Measurements from ENCODE around the gene PLGRKT.
"Not testable (repeated sequence)": the region's sequence is repeated elsewhere in the genome, so short reads cannot be mapped to it uniquely, and the experiment has no call there.

PLGRKT gene

GRCh38 chr9:5437254-5438216 lies at the start of gene PLGRKT:
TSS of gene PLGRKT (minus strand) at chr9:5437925. CDS start at chr9:5431977, 5,948 bp downstream.
- peak; percentile 52 for DNase-seq (ENCODE audit: low read depth, low spot score)

- DNase-seq (ENCODE audit: low read depth, low spot score) = no peak
Observed at GRCh38 chr9:5486988-5487387, 49.3 kb upstream of the PLGRKT start.

DNA sequence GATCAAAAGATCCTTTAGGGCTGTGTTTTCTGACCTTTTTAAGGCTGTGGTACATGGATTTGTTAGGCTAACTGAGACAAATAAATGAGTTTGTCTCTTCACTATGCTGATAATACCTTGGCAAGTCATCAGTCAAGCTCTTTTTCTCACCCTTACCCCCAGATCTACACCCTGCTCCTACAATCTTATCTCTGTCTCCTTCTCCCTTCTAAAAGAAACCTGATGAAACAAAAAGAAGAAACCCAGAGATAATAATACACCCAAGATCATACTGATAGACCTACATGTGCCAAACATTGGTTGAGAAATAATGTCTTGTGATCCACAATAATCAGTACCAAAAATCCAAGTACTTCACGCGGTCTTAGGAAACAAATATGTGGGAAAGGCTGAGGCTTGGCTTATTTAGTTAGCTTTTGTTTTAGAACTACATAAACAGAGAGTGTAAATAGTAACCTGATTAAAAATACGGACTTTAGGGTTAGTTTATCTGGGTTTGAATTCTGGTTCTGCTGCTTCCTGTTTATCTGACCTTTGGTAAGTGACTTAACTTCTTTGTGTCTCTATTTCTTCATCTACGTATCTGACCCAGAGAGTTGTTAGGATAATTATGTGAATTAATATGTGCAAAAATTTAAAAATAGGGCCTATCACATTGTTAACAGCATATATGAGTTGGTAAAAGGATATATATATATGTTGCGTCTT lies 47.8 kb upstream of the PLGRKT start:
- DNase-seq (ENCODE audit: low read depth, low spot score) = no peak

- no peak for DNase-seq (ENCODE audit: low read depth, low spot score)
Observed at GRCh38 chr9:5483306-5483705, 45.6 kb upstream of the PLGRKT start.

GRCh38 chr9:5482194-5482593 lies 44.5 kb upstream of the PLGRKT start:
- DNase-seq (ENCODE audit: low read depth, low spot score) = no peak

- DNase-seq (ENCODE audit: low read depth, low spot score) = no peak
Observed at GRCh38 chr9:5481322-5482040, 43.8 kb upstream of the PLGRKT start.

GRCh38 chr9:5480919-5481318 lies 43.2 kb upstream of the PLGRKT start:
- no peak for DNase-seq (ENCODE audit: low read depth, low spot score)

DNA sequence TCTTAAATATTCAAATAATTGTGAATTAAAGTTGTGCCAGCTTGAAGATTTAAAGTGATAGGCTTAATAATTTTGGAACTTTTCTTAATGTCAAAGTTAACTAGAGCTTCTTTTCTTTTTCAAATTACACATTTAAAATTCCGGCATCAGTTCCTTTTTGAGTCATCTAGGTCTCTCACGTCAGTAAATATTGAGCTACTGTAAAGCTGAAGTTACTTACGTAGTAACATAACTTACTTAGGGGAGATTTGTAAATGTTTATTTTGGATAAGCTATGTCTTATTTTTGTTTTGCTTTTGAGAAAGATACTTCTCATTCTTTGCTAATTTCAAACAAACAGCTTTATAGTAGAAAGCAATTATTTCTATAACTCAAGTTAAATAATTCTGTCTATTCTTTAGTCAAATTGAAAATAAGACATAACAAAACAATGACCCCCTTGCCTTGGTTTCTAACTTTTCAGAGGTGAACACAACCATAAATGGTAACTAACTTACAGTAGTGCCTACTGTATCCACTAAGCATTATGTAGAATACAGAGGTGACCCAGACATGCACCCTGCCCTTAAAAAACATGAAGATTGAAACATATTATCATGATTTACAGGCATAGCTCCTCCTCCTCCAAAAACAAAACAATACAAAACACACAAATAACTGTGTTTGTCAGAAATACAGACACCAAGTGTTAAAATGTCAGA lies 42.4 kb upstream of the PLGRKT start:
- no peak for DNase-seq (ENCODE audit: low read depth, low spot score)

DNA sequence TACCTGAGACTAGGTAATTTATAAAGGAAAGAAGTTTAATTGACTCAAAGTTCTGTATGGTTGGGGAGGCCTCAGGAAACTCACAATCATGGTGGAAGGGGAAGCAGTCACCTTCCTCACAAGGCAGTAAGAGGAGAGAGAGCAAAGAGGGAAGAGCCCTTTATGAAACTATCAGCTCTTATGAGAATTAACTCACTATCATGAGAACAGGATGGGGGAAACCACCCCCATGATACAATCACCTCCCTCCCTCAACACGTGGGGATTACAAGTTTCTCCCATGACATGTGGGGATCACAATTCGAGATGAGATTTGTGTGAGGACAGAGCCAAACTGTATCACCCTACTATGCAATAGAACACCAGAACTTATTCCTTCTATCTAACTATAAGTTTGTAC lies 40.5 kb upstream of the PLGRKT start:
- DNase-seq (ENCODE audit: low read depth, low spot score) = no peak

- not testable (repeated sequence) for DNase-seq (ENCODE audit: low read depth, low spot score)
Observed at GRCh38 chr9:5475611-5476010, 37.9 kb upstream of the PLGRKT start.

DNA sequence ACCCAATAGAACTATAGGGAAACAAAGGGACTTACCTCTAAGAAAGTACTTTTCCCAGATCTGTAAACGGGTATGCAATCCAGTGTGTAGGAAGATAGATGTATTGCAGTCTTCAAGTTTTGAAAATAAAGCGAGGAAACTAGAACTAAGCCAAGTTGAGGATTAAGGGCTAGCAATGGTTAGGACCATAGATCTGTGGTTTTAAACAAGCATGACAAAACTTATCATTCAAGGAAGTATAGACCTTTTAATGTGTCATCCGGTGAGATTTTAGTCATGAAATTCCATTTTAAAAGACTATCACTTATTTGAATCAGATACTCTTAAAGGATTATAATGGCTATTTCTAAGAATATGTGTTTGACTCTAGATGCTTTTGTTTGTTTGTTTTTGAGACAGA lies 33.1 kb upstream of the PLGRKT start:
- DNase-seq (ENCODE audit: low read depth, low spot score) = no peak

GRCh38 chr9:5470122-5470521 lies 32.4 kb upstream of the PLGRKT start:
- DNase-seq (ENCODE audit: low read depth, low spot score) = no peak

DNA sequence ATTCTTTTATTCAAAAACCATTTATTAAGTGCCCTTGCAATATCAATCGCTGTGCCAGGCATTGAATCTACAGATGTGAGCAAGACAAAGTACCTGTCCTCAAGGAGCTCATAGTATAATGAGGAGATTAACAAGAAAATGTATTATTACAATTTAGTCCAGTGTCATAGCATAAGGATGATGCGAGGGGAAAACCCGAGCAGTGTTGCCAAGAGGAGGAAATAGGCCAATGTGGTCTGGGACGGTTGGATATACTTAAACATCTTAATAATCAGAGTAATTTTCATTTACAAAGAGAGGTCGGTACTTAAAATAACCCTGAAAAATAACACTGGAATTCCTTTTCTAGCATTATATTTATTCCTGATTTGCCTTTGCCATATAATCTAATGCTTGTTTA lies 31.1 kb upstream of the PLGRKT start:
- no peak for DNase-seq (ENCODE audit: low read depth, low spot score)

GRCh38 chr9:5466766-5467165 lies 29.0 kb upstream of the PLGRKT start:
- no peak for DNase-seq (ENCODE audit: low read depth, low spot score)

GRCh38 chr9:5466005-5466404 lies 28.3 kb upstream of the PLGRKT start:
- no peak for DNase-seq (ENCODE audit: low read depth, low spot score)

DNA sequence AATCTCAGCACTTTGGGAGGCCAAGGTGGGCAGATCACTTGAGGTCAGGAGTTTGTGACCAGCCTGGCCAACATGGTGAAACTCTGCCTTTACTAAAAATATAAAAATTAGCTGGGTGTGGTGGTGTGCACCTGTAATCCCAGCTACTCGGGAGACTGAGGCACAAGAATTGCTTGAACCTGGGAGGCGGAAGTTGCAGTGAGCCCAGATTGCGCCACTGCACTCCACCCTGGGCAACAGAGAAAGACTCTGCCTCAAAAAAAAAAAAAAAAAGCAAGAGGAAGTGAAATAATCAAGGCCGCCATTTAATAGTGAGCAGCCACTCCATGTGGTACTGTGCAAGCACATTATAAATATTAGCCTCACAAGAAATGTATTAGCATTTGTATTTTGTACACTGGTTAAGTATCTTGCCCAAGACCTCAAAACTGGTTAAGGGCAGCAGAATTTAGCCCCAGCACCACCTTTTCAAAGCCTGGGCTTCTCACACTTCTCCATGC lies 27.2 kb upstream of the PLGRKT start:
- DNase-seq (ENCODE audit: low read depth, low spot score) = not testable (repeated sequence)

- no peak for DNase-seq (ENCODE audit: low read depth, low spot score)
Observed at GRCh38 chr9:5460157-5460556, 22.4 kb upstream of the PLGRKT start.

DNA sequence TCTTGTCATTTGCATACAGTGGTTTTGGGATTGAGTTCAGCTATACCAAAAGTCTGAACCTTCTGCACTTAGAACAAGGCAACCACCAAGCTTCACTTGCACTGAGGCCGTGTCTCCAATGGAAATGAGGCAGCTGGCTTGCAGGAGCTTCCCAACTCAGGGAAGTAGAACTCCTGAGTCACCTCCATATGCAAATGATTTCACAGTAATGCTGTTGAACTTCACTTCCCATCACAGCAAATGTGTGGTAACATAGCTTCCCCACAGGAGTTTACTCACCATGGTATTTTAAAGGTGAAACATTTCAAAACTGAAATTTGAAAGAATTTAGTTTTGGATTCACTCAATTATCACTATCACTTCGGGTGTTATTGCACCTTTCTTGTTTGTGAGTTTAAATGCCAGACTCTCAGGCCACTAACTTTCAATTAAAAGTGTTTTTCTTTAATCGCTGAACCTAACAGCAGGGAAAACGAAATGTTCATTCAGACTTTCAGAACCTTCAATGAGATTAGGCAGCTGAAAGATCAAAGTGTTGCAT lies 21.6 kb upstream of the PLGRKT start:
- DNase-seq (ENCODE audit: low read depth, low spot score) = no peak

GRCh38 chr9:5455181-5455580 lies 17.5 kb upstream of the PLGRKT start:
- no peak for DNase-seq (ENCODE audit: low read depth, low spot score)

GRCh38 chr9:5453673-5454072 lies 15.9 kb upstream of the PLGRKT start:
- no peak for DNase-seq (ENCODE audit: low read depth, low spot score)

- DNase-seq (ENCODE audit: low read depth, low spot score) = no peak
Observed at GRCh38 chr9:5453004-5453403, 15.3 kb upstream of the PLGRKT start.
